Large intestine (tissue), 3 donors: Measurements from ENCODE around the gene EFHC1. TPM values are rescaled to one million over a fixed set of nuclear protein-coding genes. Genes with fewer than 3 reads are reported as not detected.

Experiments used
- DNase-seq, 2 donors: peaks; one replicate each; pipeline versions ENCODE4 v3.0.0 to v3.0.0-alpha.2; 2013
- H3K27ac ChIP-seq: one replicate; pipeline ENCODE4 v1.5.1; 2013; ENCODE audit warnings: low read length
- H3K27me3 ChIP-seq: 2 replicates; pipeline ENCODE4 v1.6.1; 2013; ENCODE audit warnings: low read length; ENCODE audit not compliant: control insufficient read depth, insufficient read depth
- H3K36me3 ChIP-seq: 2 replicates; pipeline ENCODE4 v1.6.1; 2013; ENCODE audit warnings: low read length; ENCODE audit not compliant: control insufficient read depth, insufficient read depth
- H3K4me1 ChIP-seq: one replicate; pipeline ENCODE4 v1.6.1; 2013; ENCODE audit warnings: low read length; ENCODE audit not compliant: control insufficient read depth, insufficient read depth
- H3K4me3 ChIP-seq: one replicate; pipeline ENCODE4 v1.5.1; 2013; ENCODE audit warnings: low read length
- H3K9me3 ChIP-seq: one replicate; pipeline ENCODE4 v1.6.1; 2013; ENCODE audit warnings: mild to moderate bottlenecking, low read depth, low read length, moderate library complexity; ENCODE audit not compliant: control insufficient read depth
- WGBS: methylation state at CpG from one replicate; pipeline ENCODE4 v1.1.5; 2013; ENCODE audit warnings: low lambda C conversion rate; ENCODE audit not compliant: insufficient coverage; 5-methylcytosine and 5-hydroxymethylcytosine counted together
- polyA plus RNA-seq: library from polyadenylated mRNA; unstranded; fragments of 120-200 nt; gene quantifications from one replicate; pipeline ENCODE4 v1.2.1, GENCODE V29; 2013

Gene EFHC1
- polyA plus RNA-seq, 1 donor = 23.2 TPM

DNA sequence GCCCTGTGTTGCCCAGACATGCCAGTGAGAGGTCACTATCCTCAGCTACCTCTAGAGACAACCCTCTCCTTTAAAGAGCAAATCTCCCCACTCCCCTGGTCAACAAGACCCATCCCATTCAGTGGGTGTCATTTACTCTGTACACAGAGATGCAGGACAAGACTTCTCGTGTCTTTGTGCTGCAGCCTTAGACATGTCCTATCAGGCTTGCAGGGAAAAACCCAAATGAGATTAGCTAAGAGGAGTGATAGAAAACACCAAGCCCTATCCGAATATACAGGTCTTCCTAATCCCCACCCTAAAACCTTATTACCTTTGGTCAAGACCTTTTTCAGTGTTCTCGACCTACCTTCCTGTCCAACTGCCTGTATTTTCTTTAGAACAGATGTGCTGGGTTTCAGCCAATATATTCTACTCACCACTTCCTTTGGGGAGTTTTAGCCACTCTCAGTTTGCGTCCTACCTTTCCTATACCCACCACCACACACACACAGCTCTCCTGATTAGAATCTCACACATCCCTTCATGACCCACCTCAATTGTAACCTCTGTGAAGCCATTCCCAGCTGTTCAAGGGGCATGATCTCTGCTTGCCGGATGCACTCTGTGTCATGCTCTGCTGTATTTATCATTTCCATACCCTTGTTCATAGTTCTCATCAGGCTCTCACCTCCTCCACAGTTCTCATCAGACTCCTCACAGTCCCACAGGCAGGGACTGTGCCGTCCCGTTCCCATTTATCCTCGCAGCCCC is 117.0 kb downstream of the EFHC1 start:
- WGBS = no CpG with 5 or more reads among the region's 8 CpGs
- Histone ChIP-seq H3K4me1 (no peaks in the 10 kb centered on the region), H3K27ac (no peak overlapping the region)

DNA sequence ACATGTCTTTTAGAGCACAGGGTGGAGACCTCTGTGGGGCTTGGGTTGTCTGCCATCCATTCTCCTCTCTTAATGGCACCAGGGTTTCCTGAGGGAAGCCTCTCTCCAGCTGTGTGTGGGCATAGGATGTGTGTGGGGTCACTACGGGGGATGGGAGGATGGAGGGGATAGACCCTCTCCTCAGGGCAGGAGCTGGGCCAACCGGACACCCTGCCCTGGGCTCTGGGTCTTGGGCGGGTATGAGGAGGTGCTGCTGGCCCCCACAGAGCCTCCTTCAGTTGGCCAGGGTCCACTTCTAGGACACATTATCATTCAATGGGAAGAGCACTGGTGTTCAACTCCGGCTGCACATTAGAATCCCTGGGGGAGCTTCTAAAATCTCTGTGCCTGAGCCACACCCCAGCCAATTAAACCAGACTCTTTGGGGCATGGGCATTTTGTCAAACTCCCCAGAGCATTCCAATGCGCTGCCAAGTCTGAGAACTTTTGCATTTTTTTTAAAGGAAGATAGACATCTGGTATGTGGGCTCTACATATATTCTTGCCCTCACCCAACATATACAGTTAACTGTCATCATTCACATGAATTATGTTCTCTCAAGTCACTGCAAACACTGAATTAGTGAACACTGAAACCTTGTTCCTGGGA is 118.2 kb downstream of the EFHC1 start:
- Histone ChIP-seq H3K27me3 (no peaks in the 10 kb centered on the region), H3K9me3 (no peaks in the 10 kb centered on the region), H3K27ac (no peak overlapping the region), H3K4me1 (peaks cover 2% of the 10 kb centered on the region), H3K36me3 (peaks cover 33% of the 10 kb centered on the region), H3K4me3 (no peak overlapping the region)
- WGBS = no CpG with 5 or more reads among the region's 5 CpGs
- DNase-seq = no peak

More for the DNA sequence above, 117.0 kb downstream of the EFHC1 start:
- Histone ChIP-seq H3K9me3 (no peaks in the 10 kb centered on the region), H3K36me3 (peaks cover 35% of the 10 kb centered on the region), H3K27me3 (no peaks in the 10 kb centered on the region), H3K4me3 (no peak overlapping the region)
- DNase-seq = no peak

DNA sequence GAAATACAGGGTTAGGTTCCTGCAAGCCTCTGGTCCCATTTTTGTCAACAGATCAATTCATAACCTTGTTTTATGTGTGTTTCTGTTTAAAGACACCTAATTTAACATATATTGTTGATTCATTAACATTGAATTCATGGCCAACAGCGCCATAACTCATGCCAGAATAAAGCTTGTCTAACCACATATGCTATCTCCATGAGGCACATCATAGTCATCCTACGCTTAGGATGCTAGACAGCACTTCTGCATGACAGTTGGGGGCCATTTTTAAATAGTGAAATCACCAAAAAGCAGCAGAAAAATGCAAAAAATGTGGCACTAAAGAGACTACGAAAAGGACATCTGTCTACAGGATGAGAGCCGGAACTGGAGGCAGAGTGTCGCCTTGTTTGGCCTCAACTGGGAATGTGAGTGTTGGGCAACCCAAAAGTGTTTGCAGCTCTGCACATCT is 118.8 kb downstream of the EFHC1 start:
- H3K4me3 ChIP-seq = no peak overlapping the region
- DNase-seq = no peak
- H3K4me1 ChIP-seq = peaks cover 5% of the 10 kb centered on the region
- H3K9me3 ChIP-seq = no peaks in the 10 kb centered on the region
- no peak overlapping the region for H3K27ac ChIP-seq
- WGBS = 89% methylated on average over 1 of the region's 5 CpGs
- no peaks in the 10 kb centered on the region for H3K27me3 ChIP-seq
- H3K36me3 ChIP-seq = peaks cover 30% of the 10 kb centered on the region

DNA sequence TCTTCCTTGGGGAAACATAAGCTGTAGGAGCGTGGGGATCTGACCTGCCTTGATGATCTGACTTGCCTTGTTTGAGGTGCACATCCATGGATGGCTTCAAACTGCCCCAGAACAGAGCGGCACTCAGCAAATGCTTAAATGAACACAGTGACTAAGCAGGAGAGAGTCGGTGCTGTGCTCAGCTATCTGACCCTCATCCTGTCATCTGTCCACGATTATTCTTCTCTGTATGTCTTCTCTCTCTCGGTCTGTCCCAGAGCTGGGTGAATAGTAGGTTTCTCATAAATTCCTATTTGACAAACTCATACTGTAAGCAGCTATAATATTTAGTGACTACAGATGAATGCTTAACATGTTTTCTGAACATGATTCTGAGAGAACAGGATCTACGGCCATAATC is 119.5 kb downstream of the EFHC1 start:
- H3K27ac ChIP-seq = no peak overlapping the region
- no peaks in the 10 kb centered on the region for H3K9me3 ChIP-seq
- no peaks in the 10 kb centered on the region for H3K27me3 ChIP-seq
- no peak for DNase-seq
- H3K36me3 ChIP-seq = peaks cover 28% of the 10 kb centered on the region
- no peak overlapping the region for H3K4me3 ChIP-seq
- 100% methylated on average over 1 of the region's 6 CpGs for WGBS
- H3K4me1 ChIP-seq = peaks cover 10% of the 10 kb centered on the region

DNA sequence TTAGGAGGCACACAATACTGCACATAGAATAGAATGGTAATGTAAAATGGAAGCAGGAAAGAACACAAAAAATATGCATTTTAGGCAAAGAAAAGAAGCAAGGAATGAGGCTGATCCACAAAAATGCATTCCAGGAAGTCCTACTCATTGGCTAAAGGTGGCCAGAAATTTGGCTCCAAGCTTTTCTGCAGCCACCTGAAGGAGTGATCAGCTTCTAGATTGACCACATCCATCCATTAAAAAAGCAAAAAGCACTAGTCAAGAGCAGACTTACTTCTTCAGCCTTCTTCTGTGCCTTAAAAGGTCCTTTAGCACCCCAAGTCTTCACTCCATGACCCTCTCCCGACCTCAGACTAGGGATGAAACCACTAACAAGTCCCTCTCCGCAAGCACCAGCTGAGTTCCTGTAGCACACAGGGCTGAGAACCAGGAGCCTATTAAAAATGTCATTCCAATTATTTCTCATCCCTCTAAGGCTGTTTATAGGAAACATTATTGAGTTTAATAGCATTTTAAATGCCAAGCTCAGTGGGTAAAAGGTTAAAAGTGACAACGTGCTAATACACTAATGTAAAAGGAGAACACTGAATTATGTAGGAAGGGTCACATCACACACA is 120.3 kb downstream of the EFHC1 start:
- no peaks in the 10 kb centered on the region for H3K27me3 ChIP-seq
- peaks cover 20% of the 10 kb centered on the region for H3K36me3 ChIP-seq
- peaks cover 17% of the 10 kb centered on the region for H3K4me1 ChIP-seq
- H3K9me3 ChIP-seq = no peaks in the 10 kb centered on the region
- H3K27ac ChIP-seq = no peak overlapping the region
- no peak for DNase-seq
- H3K4me3 ChIP-seq = no peak overlapping the region
- WGBS = no CpG with 5 or more reads among the region's 3 CpGs

- no CpG with 5 or more reads among the region's 6 CpGs for WGBS
- no peak for DNase-seq
- H3K27me3 ChIP-seq = no peaks in the 10 kb centered on the region
- peaks cover 17% of the 10 kb centered on the region for H3K36me3 ChIP-seq
- no peak overlapping the region for H3K27ac ChIP-seq
- H3K4me3 ChIP-seq = no peak overlapping the region
- H3K4me1 ChIP-seq = peaks cover 24% of the 10 kb centered on the region
- no peaks in the 10 kb centered on the region for H3K9me3 ChIP-seq
Measured at GRCh38 chr6:52541135-52541534, 121.0 kb downstream of the EFHC1 start.

DNA sequence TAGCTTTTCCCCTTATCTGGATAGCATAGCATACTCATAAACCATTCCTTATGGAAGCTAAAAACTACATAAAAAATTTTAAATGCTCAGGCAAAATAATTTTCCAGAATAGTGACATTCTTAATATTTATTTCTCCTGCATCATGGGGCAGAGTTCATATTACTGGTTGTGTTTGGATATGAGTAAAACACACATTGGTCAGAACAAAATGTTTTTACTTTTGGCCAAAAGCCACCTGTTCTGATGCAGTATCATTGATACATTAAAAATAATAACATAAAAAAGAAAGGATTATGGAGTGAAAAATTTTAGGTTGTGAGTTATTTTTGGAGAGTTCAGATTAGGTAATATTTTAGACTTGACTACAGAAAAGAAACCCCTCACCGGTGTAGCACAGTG is 123.1 kb downstream of the EFHC1 start:
- H3K4me1 ChIP-seq = peaks cover 41% of the 10 kb centered on the region
- H3K36me3 ChIP-seq = peaks cover 13% of the 10 kb centered on the region
- H3K27me3 ChIP-seq = no peaks in the 10 kb centered on the region
- WGBS = no CpG with 5 or more reads among the region's 1 CpG
- H3K27ac ChIP-seq = no peak overlapping the region
- H3K9me3 ChIP-seq = no peaks in the 10 kb centered on the region
- H3K4me3 ChIP-seq = no peak overlapping the region
- DNase-seq = no peak

- H3K9me3 ChIP-seq = no peaks in the 10 kb centered on the region
- no peaks in the 10 kb centered on the region for H3K27me3 ChIP-seq
- H3K36me3 ChIP-seq = peaks cover 13% of the 10 kb centered on the region
- WGBS = no CpG with 5 or more reads among the region's 10 CpGs
- H3K4me1 ChIP-seq = peaks cover 48% of the 10 kb centered on the region
- no peak overlapping the region for H3K27ac ChIP-seq
- no peak overlapping the region for H3K4me3 ChIP-seq
- DNase-seq = no peak
Measured at GRCh38 chr6:52543729-52544601, 123.8 kb downstream of the EFHC1 start.

- Histone ChIP-seq H3K27me3 (no peaks in the 10 kb centered on the region), H3K4me3 (no peak overlapping the region), H3K27ac (no peak overlapping the region), H3K4me1 (peaks cover 56% of the 10 kb centered on the region), H3K9me3 (no peaks in the 10 kb centered on the region), H3K36me3 (peaks cover 17% of the 10 kb centered on the region)
- no peak for DNase-seq
- no CpG with 5 or more reads among the region's 9 CpGs for WGBS
Measured at GRCh38 chr6:52544602-52545405, 124.7 kb downstream of the EFHC1 start.
